ENCODE measurements around the gene MAT1A.
"Not testable (repeated sequence)": the region's sequence is repeated elsewhere in the genome, so short reads cannot be mapped to it uniquely, and the experiment has no call there.

The MAT1A gene

DNA sequence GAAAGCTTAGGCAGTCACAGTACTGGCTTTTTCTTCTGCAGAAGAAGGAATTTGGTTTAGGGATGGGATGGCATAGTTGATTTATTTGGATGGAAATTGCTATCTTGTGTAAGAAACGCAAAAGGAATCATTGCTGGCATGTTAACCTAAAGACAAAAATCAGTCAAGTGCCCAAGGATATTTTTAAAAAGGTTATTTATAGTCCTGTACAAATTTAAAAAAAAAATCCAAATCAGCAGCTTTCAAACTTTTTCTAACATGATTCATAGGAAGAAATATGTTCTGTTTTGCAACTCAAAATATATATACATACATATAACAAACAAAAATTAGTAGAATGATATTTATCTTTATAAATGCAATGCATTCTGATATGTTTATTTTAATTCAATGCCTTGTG is 55.6 kb downstream of the MAT1A start:
- H3K36me3 ChIP-seq (ENCODE audit: control insufficient read depth in 2 of 2, insufficient read depth in 2 of 2, low read length in 2 of 2); H3K4me1 ChIP-seq (ENCODE audit: control insufficient read depth in 2 of 2, insufficient read depth in 2 of 2, low read length in 2 of 2); H3K27me3 ChIP-seq (ENCODE audit: control insufficient read depth in 2 of 2, insufficient read depth in 2 of 2, low read length in 2 of 2); H3K9ac ChIP-seq (ENCODE audit: low read depth in 1 of 2, low read length in 2 of 2); H3K4me3 ChIP-seq (ENCODE audit: low read length in 2 of 2); H3K27ac ChIP-seq (ENCODE audit: low read depth in 2 of 2, low read length in 2 of 2); H3K9me3 ChIP-seq (ENCODE audit: control insufficient read depth in 2 of 2, low read length in 2 of 2): not testable (repeated sequence)

GRCh38 chr10:80226723-80227122 is 62.7 kb downstream of the MAT1A start:
- not testable (repeated sequence) for H3K4me3 ChIP-seq (ENCODE audit: low read length in 2 of 2); H3K27ac ChIP-seq (ENCODE audit: low read depth in 2 of 2, low read length in 2 of 2)

DNA sequence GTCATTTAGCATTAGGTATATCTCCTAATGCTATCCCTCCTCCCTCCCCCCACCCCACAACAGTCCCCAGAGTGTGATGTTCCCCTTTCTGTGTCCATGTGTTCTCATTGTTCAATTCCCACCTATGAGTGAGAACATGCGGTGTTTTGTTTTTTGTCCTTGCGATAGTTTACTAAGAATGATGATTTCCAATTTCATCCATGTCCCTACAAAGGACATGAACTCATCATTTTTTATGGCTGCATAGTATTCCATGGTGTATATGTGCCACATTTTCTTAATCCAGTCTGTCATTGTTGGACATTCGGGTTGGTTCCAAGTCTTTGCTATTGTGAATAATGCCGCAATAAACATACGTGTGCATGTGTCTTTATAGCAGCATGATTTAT is 66.4 kb downstream of the MAT1A start:
- H3K9me3 ChIP-seq (ENCODE audit: control insufficient read depth in 2 of 2, low read length in 2 of 2); H3K27me3 ChIP-seq (ENCODE audit: control insufficient read depth in 2 of 2, insufficient read depth in 2 of 2, low read length in 2 of 2): not testable (repeated sequence)

More at GRCh38 chr10:80226723-80227122, 62.7 kb downstream of the MAT1A start:
- H3K9ac ChIP-seq (ENCODE audit: low read depth in 1 of 2, low read length in 2 of 2); H3K4me1 ChIP-seq (ENCODE audit: control insufficient read depth in 2 of 2, insufficient read depth in 2 of 2, low read length in 2 of 2); H3K36me3 ChIP-seq (ENCODE audit: control insufficient read depth in 2 of 2, insufficient read depth in 2 of 2, low read length in 2 of 2); H3K9me3 ChIP-seq (ENCODE audit: control insufficient read depth in 2 of 2, low read length in 2 of 2); H3K27me3 ChIP-seq (ENCODE audit: control insufficient read depth in 2 of 2, insufficient read depth in 2 of 2, low read length in 2 of 2): not testable (repeated sequence)

More for the DNA sequence above, 66.4 kb downstream of the MAT1A start:
- H3K9ac ChIP-seq (ENCODE audit: low read depth in 1 of 2, low read length in 2 of 2); H3K4me3 ChIP-seq (ENCODE audit: low read length in 2 of 2); H3K36me3 ChIP-seq (ENCODE audit: control insufficient read depth in 2 of 2, insufficient read depth in 2 of 2, low read length in 2 of 2); H3K27ac ChIP-seq (ENCODE audit: low read depth in 2 of 2, low read length in 2 of 2); H3K4me1 ChIP-seq (ENCODE audit: control insufficient read depth in 2 of 2, insufficient read depth in 2 of 2, low read length in 2 of 2): not testable (repeated sequence)

All from mucosa of rectum (tissue), 2 donors.